HS-5 (cell line): ENCODE measurements around the gene ATRNL1.

ENCODE experiments used
- DNase-seq: peaks from one replicate; pipeline ENCODE4 v3.0.0-alpha.2; 2012; ENCODE audit warnings: low read depth

Gene ATRNL1

DNA sequence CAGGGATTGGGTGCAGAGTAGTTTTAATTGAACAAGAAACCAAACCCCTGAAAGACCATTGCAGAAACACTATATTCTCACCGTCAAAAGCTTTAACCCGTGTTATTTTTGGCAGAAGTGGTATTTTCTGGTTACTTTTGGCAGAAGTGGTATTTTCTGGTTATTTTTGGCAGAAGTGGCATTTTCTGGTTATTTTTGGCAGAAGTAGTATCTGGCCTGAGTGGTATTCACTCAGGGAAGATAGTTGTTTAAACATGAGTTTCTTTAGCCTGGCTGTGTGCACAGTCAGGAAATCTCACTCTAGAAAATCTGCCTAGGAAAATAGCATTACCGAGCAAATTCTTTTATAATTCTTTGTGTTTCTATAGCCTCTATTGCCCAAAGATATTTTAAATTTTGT is 857.2 kb downstream of the ATRNL1 start:
- DNase-seq, result no peak

DNA sequence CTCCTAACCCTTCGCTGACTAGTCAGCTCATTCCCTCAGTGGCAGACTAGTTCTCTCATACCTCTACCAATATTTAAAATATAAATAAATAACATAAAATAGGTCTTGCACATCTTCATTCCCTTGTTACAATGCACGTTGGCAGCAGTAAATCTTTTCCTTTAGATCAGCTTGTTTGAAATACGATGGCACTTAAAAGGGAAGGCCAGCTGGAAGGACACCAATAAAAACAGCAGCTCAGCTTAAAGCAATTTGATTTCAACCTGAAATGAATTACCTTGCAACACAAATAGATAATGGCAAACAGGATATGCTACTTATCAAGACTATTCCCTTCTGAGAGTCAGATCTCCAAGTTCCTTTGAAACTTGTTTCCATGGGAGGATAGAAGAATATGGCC is 858.1 kb downstream of the ATRNL1 start:
- DNase-seq, result no peak

DNA sequence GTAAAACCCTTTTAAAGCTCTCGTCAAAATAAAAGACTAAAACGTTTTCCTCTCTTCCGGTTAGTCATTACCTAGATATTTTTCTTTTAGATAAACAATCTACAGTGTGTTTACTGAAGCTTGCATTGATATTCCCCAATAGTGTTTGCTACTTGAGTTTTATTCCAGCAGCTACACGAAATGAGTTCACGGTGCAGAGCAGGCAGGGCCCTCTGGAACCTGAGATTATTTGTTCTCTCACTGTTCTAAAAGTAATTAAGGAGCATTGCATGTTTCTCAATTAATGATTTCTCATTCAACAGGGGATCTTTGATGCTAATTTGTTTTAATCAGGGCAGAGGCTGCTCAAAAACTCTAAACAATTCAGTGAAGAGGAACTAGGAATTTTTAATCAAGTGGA is 860.1 kb downstream of the ATRNL1 start:
- no peak for DNase-seq

DNA sequence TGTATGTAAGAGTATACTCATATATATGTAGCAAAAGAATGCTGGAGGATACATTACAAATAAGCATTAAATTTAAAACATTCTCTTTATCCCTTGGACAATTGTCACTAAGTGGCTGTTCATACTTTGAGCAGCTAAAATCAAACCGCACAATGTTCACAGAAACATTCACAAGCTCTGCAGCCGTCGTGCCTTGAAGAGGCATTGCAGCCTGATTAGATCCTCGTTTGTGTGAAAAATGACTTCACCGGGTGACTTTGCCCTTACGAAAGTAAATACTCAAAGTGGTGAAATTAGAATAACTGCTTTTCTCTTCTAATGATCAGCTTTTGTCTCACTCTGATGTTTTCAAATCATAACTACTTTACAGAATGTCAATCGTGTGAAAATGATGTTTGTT is 860.8 kb downstream of the ATRNL1 start:
- DNase-seq, result no peak

DNA sequence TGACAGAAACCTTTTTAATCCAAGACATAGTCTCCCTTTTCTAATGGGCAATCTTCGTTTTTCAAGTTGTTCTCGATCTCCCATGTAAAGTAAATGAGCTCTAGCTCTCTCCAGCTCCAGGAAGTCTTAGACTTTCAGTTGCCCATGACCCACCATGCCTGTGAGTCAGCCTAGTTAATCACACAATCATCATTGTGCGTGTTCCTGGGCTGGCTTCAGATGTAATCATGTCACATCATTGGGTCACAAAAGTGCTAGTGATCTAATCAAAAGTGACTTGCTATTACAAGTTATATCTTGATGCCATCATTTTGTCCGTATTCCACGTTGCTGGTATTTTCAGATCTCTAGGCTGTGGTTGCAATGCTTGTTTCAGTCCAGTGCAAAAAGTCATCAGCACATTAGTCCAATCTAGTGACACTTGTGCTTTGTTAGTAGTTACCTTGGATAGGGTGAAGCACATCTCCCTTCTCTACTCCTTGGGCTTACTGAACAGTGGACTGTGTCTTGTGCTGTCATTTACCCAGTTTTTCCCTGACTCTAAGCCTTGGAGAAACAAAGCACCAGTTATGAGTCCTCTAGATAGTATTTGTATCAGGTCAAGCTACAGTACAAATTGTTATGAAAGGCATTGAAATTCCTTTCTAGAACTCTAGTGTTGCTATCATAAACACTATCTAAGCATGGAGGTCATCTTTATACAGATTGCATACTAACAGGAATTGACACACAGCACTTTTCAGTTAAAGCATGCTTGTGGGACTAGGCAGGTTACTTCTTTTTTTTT is 863.3 kb downstream of the ATRNL1 start:
- DNase-seq, result no peak

DNA sequence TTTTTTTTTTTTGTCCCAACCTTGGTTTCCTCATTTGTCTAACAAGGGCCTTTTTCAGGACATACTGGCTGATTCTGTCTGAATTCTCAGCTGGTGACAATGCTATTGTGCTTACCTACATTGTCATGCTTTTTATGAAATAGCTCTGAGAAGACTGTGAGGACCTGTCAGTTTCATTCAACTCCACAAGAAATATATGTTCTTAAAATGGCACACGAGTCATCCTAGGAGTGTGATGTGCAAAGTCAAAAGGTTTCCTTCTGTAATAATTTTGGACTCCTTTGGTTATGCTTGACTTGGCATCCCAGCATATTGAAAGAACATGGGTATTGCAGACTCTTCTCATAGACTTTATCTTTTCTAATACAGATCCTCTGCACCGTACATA is 863.8 kb downstream of the ATRNL1 start:
- no peak for DNase-seq

DNA sequence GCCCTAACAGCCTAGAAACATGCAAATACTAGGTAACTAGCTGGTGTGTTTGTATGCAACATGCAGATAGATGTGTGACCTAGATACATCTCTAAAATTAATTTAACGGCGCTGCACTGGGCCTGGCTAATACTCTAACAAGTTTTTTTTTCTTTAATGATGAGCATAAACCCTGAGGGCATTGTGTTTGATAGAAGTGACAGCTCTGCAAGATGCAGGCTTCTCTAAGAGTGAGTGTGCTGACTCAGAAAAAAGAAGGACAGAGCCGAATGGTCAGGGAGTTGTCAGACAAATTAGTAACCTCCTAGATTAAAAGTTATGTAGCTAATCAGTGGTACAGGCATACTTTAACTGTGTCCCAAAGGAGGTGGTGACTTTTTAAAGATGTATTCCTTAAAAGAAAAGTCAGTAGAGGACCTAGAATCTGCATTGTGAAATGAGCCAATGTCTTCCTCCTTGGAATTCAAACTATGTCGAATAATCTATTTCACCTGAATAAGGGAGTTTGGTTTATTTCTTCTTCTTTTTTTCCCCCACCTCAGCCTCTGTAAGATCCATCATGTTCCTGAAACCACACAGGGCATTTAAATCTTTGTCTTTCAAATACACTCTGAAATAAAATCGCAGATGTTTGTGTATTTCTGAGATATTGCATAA is 864.7 kb downstream of the ATRNL1 start:
- no peak for DNase-seq

DNA sequence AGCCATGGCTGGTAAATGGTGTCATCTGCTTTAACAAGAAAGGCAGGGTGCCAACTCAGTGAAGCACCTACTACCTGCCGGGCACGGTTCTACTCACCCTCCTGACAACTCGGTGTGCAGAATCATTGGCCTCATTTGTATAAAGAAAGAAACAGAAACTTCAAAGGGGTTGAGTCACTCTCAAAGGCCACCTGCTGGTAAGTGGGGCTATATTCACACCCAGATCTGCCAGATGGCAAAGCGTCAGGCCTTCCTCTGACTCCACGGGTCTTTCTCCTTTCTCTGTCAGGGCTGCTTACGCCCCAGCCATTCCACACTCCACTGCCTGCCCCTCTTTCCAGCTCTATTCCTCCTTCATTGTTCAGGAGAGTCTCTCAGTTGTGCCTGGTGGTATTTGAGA is 870.7 kb downstream of the ATRNL1 start:
- DNase-seq, result no peak

DNA sequence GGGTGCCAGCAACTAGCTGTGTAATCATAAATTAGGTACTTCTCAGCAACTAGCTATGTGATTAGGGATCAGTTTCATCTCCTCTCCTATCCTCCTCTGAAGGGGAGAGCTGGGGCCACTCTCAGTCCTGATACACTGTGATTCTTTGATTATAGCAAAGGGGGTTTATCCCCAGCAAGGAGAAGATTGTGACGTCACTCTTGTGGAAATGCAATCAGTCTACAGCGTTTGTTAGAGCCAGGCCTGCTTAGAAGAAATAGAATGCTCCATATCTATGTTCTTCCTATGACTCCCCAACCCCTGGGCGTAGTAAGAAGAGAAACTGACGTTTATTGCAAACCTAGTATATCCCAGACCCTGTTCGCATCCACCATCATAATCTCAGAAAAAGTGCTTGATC is 871.7 kb downstream of the ATRNL1 start:
- DNase-seq, result no peak

DNA sequence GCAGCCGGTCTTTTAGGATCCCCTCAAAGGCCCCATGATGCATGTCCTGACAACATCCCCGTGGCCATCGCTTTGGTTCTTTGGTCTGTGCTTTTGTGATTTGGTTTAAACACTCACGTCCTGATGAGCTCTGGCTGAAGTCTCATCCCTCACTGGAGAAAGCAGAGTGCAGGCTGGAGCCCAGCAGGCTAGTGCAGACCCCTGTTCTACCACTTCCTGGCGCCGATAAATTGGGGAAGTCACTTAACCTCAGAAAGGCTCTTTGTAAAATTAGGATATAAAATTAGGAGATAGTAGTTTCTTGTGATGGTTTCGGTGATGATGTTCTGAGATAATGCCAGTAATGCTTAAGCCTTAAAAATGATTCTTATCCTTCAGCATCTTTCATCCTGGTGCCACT is 872.2 kb downstream of the ATRNL1 start:
- no peak for DNase-seq

DNA sequence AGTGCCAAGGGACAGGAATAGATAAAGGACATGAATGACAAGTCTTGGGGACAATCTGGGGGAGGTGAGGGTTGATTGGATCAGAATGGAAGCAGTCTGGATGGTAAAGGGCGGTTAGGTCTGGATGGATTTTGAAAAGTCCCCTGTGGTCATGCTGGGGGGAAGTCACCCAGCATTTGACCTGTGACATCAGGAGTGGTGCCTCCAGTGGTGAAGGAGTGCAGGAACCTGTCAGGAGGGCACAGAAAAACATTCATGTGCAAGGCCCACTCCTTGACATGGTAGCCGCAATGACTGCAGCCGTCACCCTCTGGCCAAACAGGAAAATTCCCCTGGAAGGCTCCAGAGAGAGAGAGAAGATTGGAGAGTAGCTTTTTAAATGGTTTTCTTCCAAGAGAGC is 875.1 kb downstream of the ATRNL1 start:
- DNase-seq, result no peak

DNA sequence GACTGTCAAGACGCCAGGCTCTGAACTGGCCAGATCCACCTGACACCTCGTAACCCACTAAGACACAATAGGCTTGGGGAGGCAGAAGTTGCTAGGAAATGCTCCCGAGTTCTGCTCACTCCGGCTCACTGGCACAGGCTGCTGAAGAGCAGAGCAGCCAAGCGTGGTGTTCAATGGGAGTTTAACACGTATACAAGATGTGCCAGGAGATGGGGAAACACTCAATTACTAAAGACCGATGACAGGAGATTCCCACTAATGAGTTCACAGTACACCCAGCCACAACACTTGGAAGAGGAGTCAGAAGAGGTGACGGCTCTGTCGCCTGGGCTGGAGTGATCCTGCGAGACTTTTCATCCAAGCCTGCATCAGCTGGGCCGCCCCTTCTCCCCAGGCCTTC is 876.4 kb downstream of the ATRNL1 start:
- no peak for DNase-seq

DNA sequence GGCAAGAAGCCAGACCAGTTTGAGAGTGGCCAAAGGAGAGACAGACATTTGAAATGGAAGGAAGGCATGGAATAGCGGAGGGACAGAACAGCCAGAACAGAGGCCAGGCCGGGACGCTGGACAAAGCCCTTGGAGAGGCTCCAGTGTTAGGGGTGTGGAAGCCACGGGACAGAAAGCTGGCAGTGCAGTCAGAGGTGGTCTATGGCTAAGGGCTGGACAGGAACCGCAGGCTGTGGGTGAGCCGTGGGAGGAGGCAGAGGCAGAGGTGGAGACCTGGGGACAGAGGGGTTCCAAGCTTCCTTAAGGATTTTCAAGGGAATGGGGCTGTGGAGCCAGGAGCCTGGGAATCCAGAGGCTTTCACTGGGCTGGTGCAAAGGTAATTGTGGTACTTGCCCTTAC is 878.8 kb downstream of the ATRNL1 start:
- no peak for DNase-seq

DNA sequence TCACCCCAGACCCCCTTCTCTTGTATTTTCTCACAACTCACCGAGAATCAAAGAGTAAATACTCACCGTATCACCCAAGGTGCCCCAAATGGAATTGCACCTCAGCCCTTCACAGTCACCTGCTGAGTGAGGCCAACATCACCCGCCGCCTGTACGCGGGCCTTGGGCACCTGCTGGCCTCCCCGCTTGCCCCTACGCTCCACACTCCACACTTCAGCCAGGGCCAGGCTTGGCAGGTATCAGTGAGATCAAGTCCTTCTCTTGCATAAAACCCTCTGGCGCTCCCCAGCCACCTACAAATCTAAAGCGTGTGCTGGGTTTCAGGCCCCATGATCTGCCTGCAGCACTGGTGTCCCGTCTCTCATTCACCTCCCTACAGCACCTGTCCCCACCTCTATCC is 879.3 kb downstream of the ATRNL1 start:
- no peak for DNase-seq

DNA sequence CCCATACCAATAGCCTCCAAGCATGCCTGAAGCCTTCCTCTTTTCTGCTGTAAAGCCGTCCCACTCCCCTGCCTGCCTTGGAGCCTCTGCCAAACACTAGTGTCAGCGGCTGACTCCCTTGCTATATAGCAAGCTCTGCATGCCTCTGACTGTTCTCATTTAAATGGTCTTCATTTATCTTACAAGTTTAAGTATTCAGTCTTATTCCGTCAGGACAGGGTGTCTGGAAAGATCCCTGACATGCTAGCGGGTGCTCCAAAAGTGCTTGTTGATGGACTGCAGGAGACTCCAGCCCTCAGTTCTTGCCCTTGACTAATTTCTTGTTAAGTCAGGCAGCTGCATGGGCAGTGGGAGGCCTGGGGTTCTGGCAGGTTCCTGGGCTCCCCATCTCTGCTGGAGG is 881.2 kb downstream of the ATRNL1 start:
- no peak for DNase-seq

DNA sequence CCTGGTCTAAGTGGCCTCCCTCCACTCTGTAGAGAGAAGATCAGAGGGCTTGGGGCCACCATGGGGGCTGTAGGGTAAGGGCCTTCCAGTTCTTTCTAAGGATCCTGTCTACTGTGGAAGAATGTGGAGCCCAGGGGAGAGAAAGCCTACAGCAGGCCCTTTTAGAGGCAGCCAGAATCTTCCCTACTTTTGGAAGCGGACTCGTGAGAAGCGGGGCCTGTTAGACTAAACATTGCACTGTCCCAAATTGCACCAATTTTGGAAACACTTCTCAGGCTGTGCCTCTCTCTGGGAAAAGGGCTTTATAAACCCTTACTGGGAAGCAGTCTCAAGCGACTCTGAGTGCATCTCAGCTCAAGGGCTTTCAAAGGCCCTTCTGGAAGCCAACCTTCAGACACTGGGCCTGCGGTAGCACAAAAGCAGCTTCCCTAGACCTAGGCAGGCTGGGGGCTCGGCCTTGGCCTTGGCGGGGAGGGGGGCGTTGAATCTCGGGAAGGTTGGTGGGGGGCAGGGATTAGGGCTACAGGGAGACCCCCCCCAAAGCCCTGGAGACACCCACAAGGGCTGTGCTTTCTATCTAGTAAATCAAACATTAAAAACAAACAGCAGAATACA is 881.8 kb downstream of the ATRNL1 start:
- DNase-seq, result no peak

DNA sequence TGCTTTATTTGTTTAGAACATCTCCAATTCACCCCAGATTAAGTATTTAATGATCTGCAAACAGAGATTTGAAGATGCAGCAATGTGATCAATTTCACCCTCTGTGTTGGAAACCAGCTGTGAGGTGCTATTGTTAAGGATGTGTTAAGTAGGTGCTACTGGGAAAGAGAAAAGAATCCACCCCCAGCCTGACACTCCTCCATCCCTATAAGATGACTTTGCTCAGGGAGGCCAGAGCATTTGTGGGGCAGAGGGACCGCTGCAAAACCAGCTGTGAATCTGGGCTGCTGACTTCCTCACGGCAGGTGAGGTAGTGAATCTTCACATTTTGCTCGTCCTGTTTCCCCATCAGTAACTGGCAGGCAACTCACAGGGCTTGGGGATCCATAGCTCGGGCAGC is 882.3 kb downstream of the ATRNL1 start:
- no peak for DNase-seq

DNA sequence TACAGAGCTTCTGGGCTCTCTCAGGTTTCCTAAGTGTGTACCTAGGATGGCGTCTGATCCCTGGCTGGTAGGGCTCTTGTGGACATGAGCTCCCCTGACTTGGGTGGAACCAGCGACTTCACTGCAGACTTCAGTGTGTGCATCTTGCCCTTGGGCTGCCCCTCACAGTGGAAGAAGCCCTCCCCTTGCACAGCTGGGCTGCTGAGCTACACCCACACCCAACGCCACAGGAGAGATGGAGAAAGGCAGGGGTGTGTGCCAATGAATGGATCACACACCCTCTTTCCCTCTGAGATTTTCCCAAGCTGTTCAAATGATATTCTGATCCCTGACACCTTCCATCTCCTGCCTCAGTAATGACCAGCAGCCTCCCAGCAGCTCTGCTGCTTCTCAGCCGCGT is 883.2 kb downstream of the ATRNL1 start:
- no peak for DNase-seq

DNA sequence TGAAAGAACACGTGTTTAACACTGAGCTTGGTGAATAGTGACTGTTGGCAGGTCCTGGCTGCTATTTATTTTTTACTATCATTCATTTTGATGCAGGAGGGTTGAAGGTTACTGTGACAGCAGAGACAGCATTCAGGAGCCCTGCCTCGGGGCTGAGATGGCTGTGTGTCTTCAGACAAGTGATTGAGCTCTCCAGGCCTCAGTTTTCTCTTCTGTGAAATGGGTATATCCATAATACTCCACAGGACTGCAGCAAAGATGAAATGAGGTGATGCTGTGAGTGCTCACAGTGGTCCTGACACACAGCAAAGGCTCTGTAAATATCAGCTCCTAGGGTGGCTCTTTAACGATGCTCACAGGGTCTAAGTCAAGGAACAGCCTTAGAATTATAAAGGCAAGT is 884.7 kb downstream of the ATRNL1 start:
- no peak for DNase-seq

DNA sequence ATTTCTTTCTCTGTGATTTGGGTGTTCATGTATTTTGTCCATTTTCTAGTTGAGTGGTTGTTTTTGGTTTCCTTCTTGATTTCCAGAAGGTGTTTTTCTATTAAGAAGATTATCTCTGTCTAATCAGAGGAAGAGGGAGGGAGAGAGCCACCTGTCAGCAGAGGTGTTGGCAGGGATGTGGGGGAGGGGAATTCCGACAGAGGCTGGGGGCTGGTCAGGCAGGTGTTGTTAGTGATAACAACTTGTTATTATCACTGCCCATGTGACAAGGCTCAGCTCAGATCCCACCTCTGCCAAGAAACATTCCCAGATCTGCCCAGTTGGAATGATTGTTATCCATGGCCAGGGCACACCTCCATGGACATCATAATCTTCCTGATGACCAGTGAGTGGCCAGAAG is 886.4 kb downstream of the ATRNL1 start:
- DNase-seq, result no peak

DNA sequence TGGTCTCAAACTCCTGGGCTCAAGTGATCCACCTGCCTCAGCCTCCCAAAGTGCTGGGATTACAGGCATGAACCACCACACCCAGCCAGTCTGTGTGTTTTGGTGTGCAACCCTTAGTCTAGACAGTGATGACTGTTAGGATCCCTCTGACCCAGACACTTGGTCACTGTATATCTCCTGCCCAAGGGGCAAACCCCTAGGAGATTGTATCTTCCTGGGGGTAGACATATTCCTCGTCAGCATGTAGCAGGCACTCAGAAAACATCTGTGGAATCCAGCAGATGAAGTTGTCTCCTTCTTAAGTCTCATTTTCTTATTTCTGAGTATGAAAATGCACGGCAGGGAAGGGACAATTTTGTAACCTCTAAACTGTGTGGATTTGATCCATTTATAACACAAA is 887.3 kb downstream of the ATRNL1 start:
- DNase-seq, result no peak

DNA sequence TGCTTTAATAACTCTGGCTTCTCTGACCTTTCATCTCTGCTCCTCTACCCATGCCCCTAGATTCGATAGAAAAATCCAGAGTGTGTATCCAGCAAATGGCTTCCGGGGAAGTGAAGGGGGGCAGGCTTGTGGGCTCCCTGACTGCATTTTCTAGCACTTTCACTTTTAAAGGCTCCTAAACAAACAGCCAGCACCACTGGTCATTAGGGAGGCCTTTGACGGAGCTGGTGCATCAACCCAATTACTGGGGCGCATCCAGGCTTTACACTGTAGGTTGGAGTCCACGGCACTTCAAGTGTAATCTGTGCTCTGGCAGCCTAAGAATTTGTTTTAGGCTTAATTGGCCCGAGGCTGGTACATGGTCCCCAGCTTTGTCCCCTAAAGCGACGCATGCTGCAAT is 887.9 kb downstream of the ATRNL1 start:
- DNase-seq, result no peak

DNA sequence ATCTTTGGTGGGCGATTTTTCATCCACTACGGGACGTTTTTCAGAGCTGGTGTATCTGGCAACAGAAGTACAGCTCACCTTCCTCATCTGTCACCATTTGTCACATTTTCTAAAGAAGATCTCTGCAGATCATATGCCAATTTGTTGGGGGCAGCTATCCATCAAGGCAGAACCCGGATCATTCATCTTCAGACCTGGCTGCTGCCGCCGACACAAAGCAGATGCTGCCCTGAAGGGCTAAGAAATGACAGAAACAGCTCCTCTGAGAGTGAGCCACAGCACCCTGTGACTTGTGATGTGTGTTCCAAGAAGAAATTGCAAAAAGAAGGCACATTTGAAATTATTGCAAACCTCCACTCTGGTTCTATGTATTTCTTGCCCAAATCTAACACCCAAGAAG is 888.9 kb downstream of the ATRNL1 start:
- no peak for DNase-seq

DNA sequence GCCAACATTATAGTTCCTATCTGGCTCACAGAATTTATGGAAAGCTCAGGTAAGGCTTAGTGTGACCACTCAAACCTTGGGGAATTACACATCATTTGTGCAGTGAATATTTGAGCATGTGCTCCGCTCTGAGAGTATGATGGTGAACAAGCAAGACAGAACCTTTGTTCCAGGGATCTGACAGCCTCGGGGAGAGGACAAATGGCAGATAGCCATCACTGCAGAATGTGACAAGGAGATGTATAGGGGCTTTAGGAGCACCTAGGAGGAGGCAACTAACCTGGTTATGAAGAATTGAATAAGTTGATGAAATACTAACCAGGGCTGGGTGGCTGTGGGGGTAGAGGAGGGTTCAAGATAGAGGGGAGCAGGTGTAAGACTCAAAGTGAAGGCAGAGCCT is 889.4 kb downstream of the ATRNL1 start:
- DNase-seq, result no peak
